ENCODE data around the gene RTN4RL1. TPM values are rescaled to one million over a fixed set of nuclear protein-coding genes. Genes with fewer than 3 reads are reported as not detected.

Gene RTN4RL1
- total and polyA plus RNA-seq, 9 of the 15 experiments (the other 6 are each of a cell fraction or from before 2014, with no cell fraction given), result 0.04 to 0.06 (median 0.04) TPM; not detected in 5

- TF ChIP-seq E2F6 (IDR thresholded peaks at IDR 0.05; ENCODE audit: borderline replicate concordance in 1 of 2, extremely low read depth in 1 of 2, insufficient read depth in 1 of 2, insufficient read length in 1 of 2, low read depth in 1 of 2, low read length in 1 of 2, poor library complexity in 1 of 2, severe bottlenecking in 1 of 2), result peak; percentile 60 to 96
- no peak for TF ChIP-seq CEBPG (CRISPR knock-in tag; IDR thresholded peaks at IDR 0.05)
- TF ChIP-seq CEBPG (tag; conservative IDR thresholded peaks at IDR 0.05 in 1 of 2, IDR thresholded peaks at IDR 0.05 in 1 of 2), result no peak
- TF ChIP-seq NCOA1 (IDR thresholded peaks at IDR 0.05; ENCODE audit: low read depth), result no peak; the same call in 1 of the 2 replicates
- TF ChIP-seq POLR3A (IDR thresholded peaks at IDR 0.05; ENCODE audit: borderline replicate concordance, extremely low read depth, insufficient read depth, insufficient read length), result no peak
- TF ChIP-seq ZC3H4 (CRISPR knock-in tag; IDR thresholded peaks at IDR 0.05; ENCODE audit: borderline replicate concordance), result no peak
- peak; percentile 43 for TF ChIP-seq FOSL1 (tag; conservative IDR thresholded peaks at IDR 0.05)
- no peak for TF ChIP-seq ZNF79 (CRISPR knock-in tag; IDR thresholded peaks at IDR 0.05; ENCODE audit: low read depth)
- TF ChIP-seq, protein P1, sequence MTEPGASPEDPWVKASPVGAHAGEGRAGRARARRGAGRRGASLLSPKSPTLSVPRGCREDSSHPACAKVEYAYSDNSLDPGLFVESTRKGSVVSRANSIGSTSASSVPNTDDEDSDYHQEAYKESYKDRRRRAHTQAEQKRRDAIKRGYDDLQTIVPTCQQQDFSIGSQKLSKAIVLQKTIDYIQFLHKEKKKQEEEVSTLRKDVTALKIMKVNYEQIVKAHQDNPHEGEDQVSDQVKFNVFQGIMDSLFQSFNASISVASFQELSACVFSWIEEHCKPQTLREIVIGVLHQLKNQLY (CRISPR knock-in tag; conservative IDR thresholded peaks at IDR 0.05), result no peak
- no peak for TF ChIP-seq HOXB6 (CRISPR knock-in tag; IDR thresholded peaks at IDR 0.05; ENCODE audit: borderline replicate concordance)
- no peak for TF ChIP-seq TAF15 (IDR thresholded peaks at IDR 0.05; ENCODE audit: low read depth, low read length)
- no peak for TF ChIP-seq STAT5B (CRISPR knock-in tag; IDR thresholded peaks at IDR 0.05)
- TF ChIP-seq RREB1 (CRISPR knock-in tag; IDR thresholded peaks at IDR 0.05), result no peak
- TF ChIP-seq SOX6 (IDR thresholded peaks at IDR 0.05), result no peak
- TF ChIP-seq CLOCK (CRISPR knock-in tag; IDR thresholded peaks at IDR 0.05; ENCODE audit: borderline replicate concordance), result no peak
- no peak for TF ChIP-seq EHMT2 (IDR thresholded peaks at IDR 0.05)
These were observed 25.3 kb upstream of the RTN4RL1 start (continued) for GRCh38 chr17:2050300-2051060.
